Measurements from ENCODE around the gene NR2F1-AS1.

The NR2F1-AS1 gene

DNA sequence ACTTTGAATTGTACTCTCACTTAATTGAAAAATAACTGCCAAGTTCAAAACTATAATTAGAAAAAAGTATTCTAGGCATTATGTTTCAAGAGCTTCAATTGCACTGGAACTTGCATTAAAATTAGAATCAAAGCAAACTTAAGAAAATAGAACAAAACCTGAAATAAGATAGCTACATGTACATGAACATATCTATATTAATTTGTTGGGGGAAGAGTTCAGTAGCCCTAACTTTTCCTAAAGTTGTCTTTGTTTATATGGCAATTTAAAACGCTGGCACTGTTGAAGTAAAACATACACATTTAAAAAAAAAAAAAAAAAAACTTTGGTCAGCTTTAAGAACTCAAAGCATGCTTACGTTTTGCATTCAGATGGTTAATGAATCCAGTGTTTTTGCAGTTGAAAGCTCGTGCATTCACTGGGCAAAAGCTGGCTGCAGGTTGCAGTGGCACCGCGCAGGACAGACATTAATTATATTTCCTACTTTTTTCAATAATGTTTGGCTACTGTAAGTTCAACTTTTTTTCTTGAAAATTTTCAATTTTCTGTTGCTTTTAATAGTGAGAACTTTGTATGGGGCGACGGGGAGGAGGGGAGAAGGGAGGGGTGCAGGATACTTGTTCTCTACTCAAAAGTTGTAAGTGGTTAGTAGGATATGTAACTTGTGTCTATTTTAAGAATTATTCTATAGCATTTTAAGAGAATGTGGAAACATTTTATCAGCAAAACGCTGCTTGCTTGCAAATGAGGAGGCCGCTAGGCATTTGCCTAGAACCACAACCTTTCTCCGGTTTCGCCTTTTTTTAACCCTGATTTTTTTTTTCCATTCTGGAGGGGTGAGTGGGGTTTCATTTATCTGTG, 5.9 kb upstream of the NR2F1-AS1 start:
- Mint-ChIP-seq H3K4me3 (no peak overlapping the region), H3K27me3 (peaks cover 39% of the 10 kb centered on the region)
- no peak for ATAC-seq

GRCh38 chr5:93585767-93586385, 4.9 kb upstream of the NR2F1-AS1 start:
- no peak overlapping the region for H3K27ac Mint-ChIP-seq
- peaks cover 18% of the 10 kb centered on the region for H3K4me1 Mint-ChIP-seq
- peaks cover 9% of the 10 kb centered on the region for H3K36me3 Mint-ChIP-seq
- ATAC-seq, result no peak
- H3K27me3 Mint-ChIP-seq, result peaks cover 39% of the 10 kb centered on the region
- H3K9me3 Mint-ChIP-seq, result peaks cover 3% of the 10 kb centered on the region
- peak overlapping the region; percentile 77 for H3K4me3 Mint-ChIP-seq

More for the DNA sequence above, 5.9 kb upstream of the NR2F1-AS1 start:
- peaks cover 3% of the 10 kb centered on the region for H3K9me3 Mint-ChIP-seq
- H3K36me3 Mint-ChIP-seq, result peaks cover 9% of the 10 kb centered on the region
- no peak overlapping the region for H3K27ac Mint-ChIP-seq
- peaks cover 15% of the 10 kb centered on the region for H3K4me1 Mint-ChIP-seq

DNA sequence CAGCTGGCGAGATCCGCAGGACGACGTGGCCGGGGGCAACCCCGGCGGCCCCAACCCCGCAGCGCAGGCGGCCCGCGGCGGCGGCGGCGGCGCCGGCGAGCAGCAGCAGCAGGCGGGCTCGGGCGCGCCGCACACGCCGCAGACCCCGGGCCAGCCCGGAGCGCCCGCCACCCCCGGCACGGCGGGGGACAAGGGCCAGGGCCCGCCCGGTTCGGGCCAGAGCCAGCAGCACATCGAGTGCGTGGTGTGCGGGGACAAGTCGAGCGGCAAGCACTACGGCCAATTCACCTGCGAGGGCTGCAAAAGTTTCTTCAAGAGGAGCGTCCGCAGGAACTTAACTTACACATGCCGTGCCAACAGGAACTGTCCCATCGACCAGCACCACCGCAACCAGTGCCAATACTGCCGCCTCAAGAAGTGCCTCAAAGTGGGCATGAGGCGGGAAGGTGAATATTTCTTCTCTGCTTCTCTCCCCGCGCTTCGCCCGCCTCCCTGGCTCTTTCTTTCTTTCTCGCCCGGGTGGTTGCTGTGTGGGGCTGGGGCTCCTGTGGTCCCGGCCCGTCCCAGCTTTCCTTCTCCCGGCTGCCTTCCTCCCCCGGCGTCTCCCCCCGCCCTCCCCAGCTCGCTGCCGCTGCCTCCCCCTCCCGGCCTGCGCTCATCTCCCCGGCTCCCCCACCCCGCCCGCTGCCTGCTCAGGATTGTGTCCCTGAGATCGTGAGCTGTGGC, 4.2 kb upstream of the NR2F1-AS1 start:
- ATAC-seq, result no peak
- H3K27me3 Mint-ChIP-seq, result peaks cover 39% of the 10 kb centered on the region
- H3K27ac Mint-ChIP-seq, result no peak overlapping the region
- H3K9me3 Mint-ChIP-seq, result peaks cover 3% of the 10 kb centered on the region
- peaks cover 25% of the 10 kb centered on the region for H3K4me1 Mint-ChIP-seq
- H3K36me3 Mint-ChIP-seq, result peaks cover 9% of the 10 kb centered on the region
- peak overlapping the region; percentile 77 for H3K4me3 Mint-ChIP-seq

GRCh38 chr5:93584596-93585040, 3.6 kb upstream of the NR2F1-AS1 start:
- Mint-ChIP-seq H3K27ac (no peak overlapping the region), H3K4me3 (peak overlapping the region; percentile 50), H3K27me3 (peaks cover 38% of the 10 kb centered on the region), H3K9me3 (peaks cover 3% of the 10 kb centered on the region), H3K4me1 (peaks cover 28% of the 10 kb centered on the region), H3K36me3 (peaks cover 9% of the 10 kb centered on the region)
- ATAC-seq, result no peak

GRCh38 chr5:93583768-93584595, 3.0 kb upstream of the NR2F1-AS1 start:
- Mint-ChIP-seq H3K36me3 (peaks cover 9% of the 10 kb centered on the region), H3K9me3 (peaks cover 3% of the 10 kb centered on the region), H3K27me3 (peaks cover 32% of the 10 kb centered on the region), H3K27ac (no peak overlapping the region), H3K4me1 (peaks cover 29% of the 10 kb centered on the region), H3K4me3 (peak overlapping the region; percentile 50)
- peak; percentile 29 for ATAC-seq

GRCh38 chr5:93583439-93583767, 2.4 kb upstream of the NR2F1-AS1 start:
- Mint-ChIP-seq H3K27ac (no peak overlapping the region), H3K4me3 (no peak overlapping the region), H3K27me3 (peaks cover 32% of the 10 kb centered on the region), H3K36me3 (peaks cover 5% of the 10 kb centered on the region), H3K4me1 (peaks cover 35% of the 10 kb centered on the region), H3K9me3 (no peaks in the 10 kb centered on the region)
- no peak for ATAC-seq

- H3K9me3 Mint-ChIP-seq, result no peaks in the 10 kb centered on the region
- peaks cover 5% of the 10 kb centered on the region for H3K36me3 Mint-ChIP-seq
- peaks cover 32% of the 10 kb centered on the region for H3K27me3 Mint-ChIP-seq
- peaks cover 37% of the 10 kb centered on the region for H3K4me1 Mint-ChIP-seq
- no peak within 1 kb of the TSS for H3K4me3 Mint-ChIP-seq
- no peak for ATAC-seq
- H3K27ac Mint-ChIP-seq, result no peak within 1 kb of the TSS
These were observed 1.8 kb upstream of the NR2F1-AS1 start, which contains the start of gene NR2F1 for GRCh38 chr5:93582677-93583438. Gene NR2F1, plus strand, starts transcription at chr5:93583222. Its CDS starts 1,802 bp downstream, at chr5:93585024.

- Mint-ChIP-seq H3K36me3 (peaks cover 5% of the 10 kb centered on the region), H3K27ac (no peak overlapping the region), H3K9me3 (no peaks in the 10 kb centered on the region), H3K27me3 (peaks cover 32% of the 10 kb centered on the region), H3K4me1 (peaks cover 32% of the 10 kb centered on the region), H3K4me3 (no peak overlapping the region)
- ATAC-seq, result no peak
These were observed 1.1 kb upstream of the NR2F1-AS1 start for GRCh38 chr5:93582167-93582462.

DNA sequence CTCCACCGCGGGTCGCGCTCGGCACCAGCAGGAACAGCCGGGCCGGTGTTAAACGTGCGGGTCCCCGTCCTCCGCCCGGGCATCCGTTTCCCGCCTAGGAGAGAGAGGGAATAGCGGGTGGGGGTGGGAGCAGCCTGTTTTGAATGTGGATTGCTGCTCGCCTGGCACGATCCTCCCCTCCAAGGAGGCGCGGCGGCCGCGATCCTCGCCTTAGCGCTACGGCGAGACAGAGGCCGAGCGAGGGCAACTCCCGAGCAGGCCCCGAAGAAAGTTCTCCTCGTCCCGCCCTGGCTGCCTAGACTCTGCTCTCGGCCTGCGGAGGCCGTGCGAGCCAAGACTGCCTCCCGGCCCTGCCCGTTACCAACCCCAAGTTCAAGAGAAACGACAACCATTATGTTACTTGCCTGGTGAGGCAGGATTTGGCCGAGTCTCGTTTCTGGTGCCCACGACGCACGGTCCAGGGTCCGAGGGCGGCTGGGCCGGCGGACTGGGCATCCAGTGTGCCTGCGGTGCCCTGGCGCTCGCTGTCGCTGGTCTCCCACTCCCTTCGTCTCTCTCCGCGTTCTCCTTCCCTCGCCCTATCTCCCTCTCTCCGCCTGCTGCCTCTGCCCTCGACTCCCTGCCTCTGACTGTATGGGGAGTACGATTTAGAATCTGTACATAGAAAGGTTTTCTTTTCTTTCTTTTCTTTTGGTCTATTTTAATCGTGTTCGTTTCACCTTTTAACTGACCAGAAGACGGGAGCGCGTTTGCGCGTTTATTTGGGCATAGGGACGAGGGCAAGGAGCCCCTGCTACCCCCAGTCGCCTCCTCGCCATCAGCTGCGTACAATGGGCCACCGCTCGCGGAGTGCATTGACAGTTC, 724 bp downstream of the NR2F1-AS1 start:
- Mint-ChIP-seq H3K4me1 (peaks cover 29% of the 10 kb centered on the region), H3K9me3 (no peaks in the 10 kb centered on the region), H3K36me3 (no peaks in the 10 kb centered on the region), H3K27ac (no peak overlapping the region), H3K27me3 (peaks cover 37% of the 10 kb centered on the region), H3K4me3 (no peak overlapping the region)
- no peak for ATAC-seq

DNA sequence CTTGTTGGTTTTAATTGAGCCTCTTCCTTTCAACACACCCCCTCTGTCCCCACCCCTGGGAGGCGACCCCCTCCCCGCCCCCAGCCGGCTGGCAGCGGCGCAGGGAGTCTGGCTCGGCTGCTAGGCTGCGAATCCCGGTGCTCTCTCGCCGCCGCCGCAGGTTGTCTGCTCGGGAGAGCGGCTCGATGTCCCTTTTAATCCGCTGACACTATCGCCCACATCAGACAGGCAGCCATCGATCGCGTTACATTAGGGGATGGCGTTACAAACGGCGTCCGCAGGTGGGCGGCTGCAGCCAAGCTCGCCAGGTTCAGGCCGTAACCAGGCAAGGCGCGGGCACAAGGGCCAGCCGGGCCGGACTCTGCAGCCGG, 1.3 kb downstream of the NR2F1-AS1 start:
- no peak for ATAC-seq
- peaks cover 42% of the 10 kb centered on the region for H3K27me3 Mint-ChIP-seq
- H3K4me1 Mint-ChIP-seq, result peaks cover 30% of the 10 kb centered on the region
- no peak overlapping the region for H3K27ac Mint-ChIP-seq
- no peaks in the 10 kb centered on the region for H3K36me3 Mint-ChIP-seq
- no peak overlapping the region for H3K4me3 Mint-ChIP-seq
- no peaks in the 10 kb centered on the region for H3K9me3 Mint-ChIP-seq

GRCh38 chr5:93578813-93579691, 2.0 kb downstream of the NR2F1-AS1 start:
- peaks cover 48% of the 10 kb centered on the region for H3K27me3 Mint-ChIP-seq
- H3K4me3 Mint-ChIP-seq, result no peak overlapping the region
- peaks cover 30% of the 10 kb centered on the region for H3K4me1 Mint-ChIP-seq
- no peaks in the 10 kb centered on the region for H3K36me3 Mint-ChIP-seq
- no peak for ATAC-seq
- no peak overlapping the region for H3K27ac Mint-ChIP-seq
- H3K9me3 Mint-ChIP-seq, result no peaks in the 10 kb centered on the region

GRCh38 chr5:93577854-93578812, 2.9 kb downstream of the NR2F1-AS1 start:
- ATAC-seq, result no peak
- H3K4me1 Mint-ChIP-seq, result peaks cover 31% of the 10 kb centered on the region
- peaks cover 57% of the 10 kb centered on the region for H3K27me3 Mint-ChIP-seq
- H3K9me3 Mint-ChIP-seq, result no peaks in the 10 kb centered on the region
- no peak overlapping the region for H3K4me3 Mint-ChIP-seq
- no peak overlapping the region for H3K27ac Mint-ChIP-seq
- no peaks in the 10 kb centered on the region for H3K36me3 Mint-ChIP-seq

Measured in stimulated activated memory B cell treated with anti-CD40 and anti-IgM and Interleukin-4, amounts not matched to agents 10 μg/mL and 1 μg/mL and 100 μg/mL, for 72 hours (primary cell).